ENCODE data around the gene XPO4. TPM values are rescaled to one million over a fixed set of nuclear protein-coding genes. Genes with fewer than 3 reads are reported as not detected.
A peak's percentile ranks its signal among the peaks of the same experiment; 100 is the strongest.
"Not testable (repeated sequence)": the region's sequence is repeated elsewhere in the genome, so short reads cannot be mapped to it uniquely, and the experiment has no call there.

The XPO4 gene
- total and polyA plus RNA-seq, 7 donors: 1.8 to 26.8 (median 15.6) TPM

DNA sequence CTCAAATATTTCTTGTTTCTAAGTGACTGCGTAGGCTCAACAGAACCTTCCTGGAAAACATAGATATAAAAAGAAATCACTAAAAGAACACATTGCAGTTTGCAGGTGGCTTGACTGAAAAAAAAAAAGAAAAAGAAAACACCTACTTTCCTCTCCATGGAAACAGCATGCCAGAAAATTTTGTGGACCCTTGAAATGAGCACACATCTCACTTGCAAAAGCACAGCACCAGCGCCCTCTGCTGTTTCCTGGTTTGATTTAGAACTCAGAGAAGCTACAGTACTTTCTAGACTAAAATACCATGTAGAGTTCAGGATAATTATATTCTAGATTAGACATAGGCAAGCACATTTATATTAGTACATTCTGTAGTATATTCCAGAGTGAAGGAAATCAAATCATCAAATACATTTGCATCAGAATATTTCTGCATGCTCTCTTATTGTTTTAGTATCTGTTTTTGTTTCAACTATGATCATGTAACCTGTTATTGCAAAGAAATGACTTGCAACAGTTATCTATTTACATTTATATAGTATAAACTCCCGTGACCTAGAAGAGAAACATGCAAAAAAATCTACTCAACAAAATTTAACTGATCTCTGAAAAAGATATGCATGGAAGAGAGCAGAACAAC lies 22.3 kb upstream of the XPO4 start:
- WGBS, 2 donors: 34 to 36% methylated on average over 3 of the region's 3 CpGs
- peak; percentile 86 for DNase-seq
- no peaks in the 10 kb centered on the region for H3K9me3 ChIP-seq
- no peaks in the 10 kb centered on the region for H3K36me3 ChIP-seq
- TF ChIP-seq POLR2A (IDR thresholded peaks at IDR 0.05) (no peak), EP300 (IDR thresholded peaks at IDR 0.05) (no peak), POLR2AphosphoS5 (IDR thresholded peaks at IDR 0.05) (no peak)
- TF ChIP-seq, protein P1, sequence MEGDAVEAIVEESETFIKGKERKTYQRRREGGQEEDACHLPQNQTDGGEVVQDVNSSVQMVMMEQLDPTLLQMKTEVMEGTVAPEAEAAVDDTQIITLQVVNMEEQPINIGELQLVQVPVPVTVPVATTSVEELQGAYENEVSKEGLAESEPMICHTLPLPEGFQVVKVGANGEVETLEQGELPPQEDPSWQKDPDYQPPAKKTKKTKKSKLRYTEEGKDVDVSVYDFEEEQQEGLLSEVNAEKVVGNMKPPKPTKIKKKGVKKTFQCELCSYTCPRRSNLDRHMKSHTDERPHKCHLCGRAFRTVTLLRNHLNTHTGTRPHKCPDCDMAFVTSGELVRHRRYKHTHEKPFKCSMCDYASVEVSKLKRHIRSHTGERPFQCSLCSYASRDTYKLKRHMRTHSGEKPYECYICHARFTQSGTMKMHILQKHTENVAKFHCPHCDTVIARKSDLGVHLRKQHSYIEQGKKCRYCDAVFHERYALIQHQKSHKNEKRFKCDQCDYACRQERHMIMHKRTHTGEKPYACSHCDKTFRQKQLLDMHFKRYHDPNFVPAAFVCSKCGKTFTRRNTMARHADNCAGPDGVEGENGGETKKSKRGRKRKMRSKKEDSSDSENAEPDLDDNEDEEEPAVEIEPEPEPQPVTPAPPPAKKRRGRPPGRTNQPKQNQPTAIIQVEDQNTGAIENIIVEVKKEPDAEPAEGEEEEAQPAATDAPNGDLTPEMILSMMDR (IDR thresholded peaks at IDR 0.05): peak; percentile 44 to 64 (median 51)
- no peak overlapping the region for H3K4me3 ChIP-seq
- no peak overlapping the region for H3K27ac ChIP-seq
- H3K27me3 ChIP-seq: no peaks in the 10 kb centered on the region
- intact Hi-C loops (cut with DNase I): loop anchor here (2.0 to 5.0 kb wide), 3 partner anchors 212 to 743 kb away; no protein-coding TSS in a partner anchor
- H3K4me1 ChIP-seq: no peaks in the 10 kb centered on the region

DNA sequence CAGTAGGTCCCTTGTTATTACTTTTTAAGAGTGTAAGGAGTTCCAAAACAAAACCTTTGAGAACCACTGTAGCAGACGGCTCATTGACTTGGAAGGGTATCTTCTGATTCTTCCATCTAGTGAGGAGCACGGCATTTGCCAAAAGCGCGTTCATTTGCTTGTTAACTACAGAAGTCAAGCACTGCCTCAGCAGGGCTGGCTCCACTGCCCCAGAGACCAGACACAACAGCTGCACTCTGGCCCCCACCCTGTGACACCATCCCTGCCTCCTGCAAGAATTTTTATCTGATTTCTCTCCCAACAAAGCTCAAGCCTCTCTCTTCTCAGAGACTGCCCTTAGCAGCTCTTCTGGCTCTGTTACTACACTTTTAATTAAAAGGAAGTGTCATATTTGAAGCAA lies 20.7 kb upstream of the XPO4 start:
- no peaks in the 10 kb centered on the region for H3K9me3 ChIP-seq
- no peaks in the 10 kb centered on the region for H3K4me1 ChIP-seq
- H3K27me3 ChIP-seq: no peaks in the 10 kb centered on the region
- intact Hi-C loops (cut with DNase I): no loop called here
- H3K27ac ChIP-seq: no peak overlapping the region
- TF ChIP-seq, protein P1 (IDR thresholded peaks at IDR 0.05): no peak
- TF ChIP-seq POLR2AphosphoS5 (IDR thresholded peaks at IDR 0.05) (no peak), EP300 (IDR thresholded peaks at IDR 0.05) (no peak), POLR2A (IDR thresholded peaks at IDR 0.05) (no peak)
- 86 to 87% methylated on average over 4 of the region's 4 CpGs for WGBS, 2 donors
- H3K4me3 ChIP-seq: no peak overlapping the region
- no peaks in the 10 kb centered on the region for H3K36me3 ChIP-seq
- no peak for DNase-seq

DNA sequence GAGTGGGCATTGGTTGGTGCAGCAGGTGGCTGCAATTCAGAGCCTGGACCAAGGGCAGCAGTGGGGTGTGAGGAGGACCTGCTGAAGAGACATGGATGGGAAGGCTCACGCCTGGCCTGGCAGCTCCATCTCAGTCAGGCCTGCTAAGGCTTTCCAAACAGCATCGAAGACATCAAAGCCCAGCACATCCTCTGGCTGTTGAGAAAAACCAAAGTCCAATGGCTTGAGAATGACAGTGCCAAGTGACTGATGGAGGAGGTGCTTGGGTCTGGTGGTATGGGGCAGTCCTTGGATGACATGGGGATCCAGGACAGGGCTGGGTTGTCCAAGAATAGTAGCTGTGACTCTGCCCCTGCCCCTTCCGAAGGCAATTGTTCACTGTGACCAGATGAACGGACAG lies 19.0 kb upstream of the XPO4 start:
- no peaks in the 10 kb centered on the region for H3K36me3 ChIP-seq
- H3K9me3 ChIP-seq: no peaks in the 10 kb centered on the region
- no peaks in the 10 kb centered on the region for H3K4me1 ChIP-seq
- H3K4me3 ChIP-seq: no peak overlapping the region
- intact Hi-C loops (cut with DNase I): no loop called here
- no peak for DNase-seq
- no peak overlapping the region for H3K27ac ChIP-seq
- 80 to 86% methylated on average over 4 of the region's 4 CpGs for WGBS, 2 donors
- TF ChIP-seq, protein P1 (IDR thresholded peaks at IDR 0.05): no peak
- TF ChIP-seq POLR2AphosphoS5 (IDR thresholded peaks at IDR 0.05) (no peak), EP300 (IDR thresholded peaks at IDR 0.05) (no peak), POLR2A (IDR thresholded peaks at IDR 0.05) (no peak)
- H3K27me3 ChIP-seq: no peaks in the 10 kb centered on the region

DNA sequence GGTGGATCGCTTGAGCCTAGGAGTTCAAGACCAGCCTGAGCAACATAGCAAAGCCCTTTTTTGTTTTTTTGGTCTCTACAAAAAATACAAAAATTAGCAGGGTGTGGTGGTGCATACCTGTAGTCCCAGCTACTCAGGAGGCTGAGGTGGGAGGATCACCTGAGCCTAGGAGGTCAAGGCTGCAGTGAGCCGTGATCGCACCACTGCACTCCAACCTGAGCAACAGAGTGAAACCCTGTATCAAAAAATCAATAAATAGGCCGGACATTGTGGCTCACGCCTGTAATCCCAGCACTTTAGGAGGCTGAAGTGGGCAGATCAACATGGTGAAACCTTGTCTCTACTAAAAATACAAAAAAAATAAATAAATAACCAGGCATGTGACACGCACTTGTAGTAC lies 13.1 kb upstream of the XPO4 start:
- H3K9me3 ChIP-seq; DNase-seq; H3K27me3 ChIP-seq; H3K27ac ChIP-seq; H3K4me1 ChIP-seq; H3K36me3 ChIP-seq; H3K4me3 ChIP-seq; intact Hi-C loops (cut with DNase I): not testable (repeated sequence)
- WGBS, 2 donors: 93 to 94% methylated on average over 6 of the region's 6 CpGs

DNA sequence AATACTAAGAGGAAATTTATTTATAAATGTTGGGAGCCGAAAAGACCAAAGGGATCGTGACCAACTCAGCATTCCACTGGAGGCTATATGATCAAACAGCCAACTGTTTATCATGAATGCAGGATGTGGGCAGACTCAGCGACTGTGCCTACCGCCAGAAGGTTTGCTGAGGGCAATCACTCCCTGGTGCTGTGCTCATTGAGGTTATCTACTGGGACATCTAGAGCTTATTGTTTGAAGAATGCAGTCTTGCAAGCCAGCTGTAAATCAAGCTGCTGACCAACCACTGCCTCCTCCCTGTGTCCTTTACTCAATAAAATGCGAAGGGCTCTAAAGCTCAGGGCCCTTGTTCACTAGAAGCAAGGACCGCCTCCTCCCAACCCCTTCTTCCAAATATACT lies 8.5 kb upstream of the XPO4 start:
- H3K36me3 ChIP-seq: no peaks in the 10 kb centered on the region
- TF ChIP-seq POLR2AphosphoS5 (IDR thresholded peaks at IDR 0.05) (no peak), EP300 (IDR thresholded peaks at IDR 0.05) (no peak), POLR2A (IDR thresholded peaks at IDR 0.05) (no peak)
- TF ChIP-seq, protein P1 (IDR thresholded peaks at IDR 0.05): no peak
- H3K27ac ChIP-seq: no peak overlapping the region
- H3K4me3 ChIP-seq: no peak overlapping the region
- no peaks in the 10 kb centered on the region for H3K9me3 ChIP-seq
- intact Hi-C loops (cut with DNase I): no loop called here
- H3K4me1 ChIP-seq: no peaks in the 10 kb centered on the region
- no peaks in the 10 kb centered on the region for H3K27me3 ChIP-seq
- no peak for DNase-seq
- WGBS, 2 donors: 92 to 95% methylated on average over 6 of the region's 6 CpGs

All from sigmoid colon (tissue), 7 donors.